KMS-11 (cell line): ENCODE measurements around the gene METTL4.

Experiments used
- H2AFZ ChIP-seq: fragments of 200-600 bp; sonication (generic); 2 replicates; pipeline ENCODE4 v1.6.1; 2016; ENCODE audit warnings: antibody characterized with exemption, mixed run types, low read depth
- H3K27ac ChIP-seq: fragments of 200-600 bp; sonication (generic); 2 replicates; pipeline ENCODE4 v1.6.1; 2016; ENCODE audit warnings: mild to moderate bottlenecking, mixed run types
- H3K27me3 ChIP-seq: fragments of 200-600 bp; sonication (generic); 2 replicates; pipeline ENCODE4 v1.6.1; 2017; ENCODE audit warnings: mild to moderate bottlenecking, low read depth, mixed run types, moderate library complexity; ENCODE audit not compliant: insufficient read depth
- H3K36me3 ChIP-seq: fragments of 200-600 bp; sonication (generic); 2 replicates; pipeline ENCODE4 v1.6.1; 2017; ENCODE audit warnings: mild to moderate bottlenecking, mixed run types; ENCODE audit not compliant: insufficient read depth
- H3K4me1 ChIP-seq: fragments of 200-600 bp; sonication (generic); 2 replicates; pipeline ENCODE4 v1.6.1; 2016; ENCODE audit warnings: mild to moderate bottlenecking, low read depth, mixed run types; ENCODE audit not compliant: poor library complexity, severe bottlenecking
- H3K4me2 ChIP-seq: fragments of 200-600 bp; sonication (generic); 2 replicates; pipeline ENCODE4 v1.7.0; 2016; ENCODE audit warnings: mild to moderate bottlenecking, mixed run types
- H3K4me3 ChIP-seq: fragments of 200-600 bp; sonication (generic); IDR thresholded peaks from 2 replicates; pipeline ENCODE4 v1.6.1; 2017; ENCODE audit warnings: low read depth, low read length, mixed read lengths; ENCODE audit not compliant: insufficient read depth
- H3K79me2 ChIP-seq: fragments of 200-600 bp; sonication (generic); 2 replicates; pipeline ENCODE4 v1.6.1; 2016; ENCODE audit warnings: low read depth, mixed run types; ENCODE audit not compliant: insufficient read depth
- H3K9ac ChIP-seq: fragments of 200-600 bp; sonication (generic); 2 replicates; pipeline ENCODE4 v1.6.1; 2016; ENCODE audit warnings: mild to moderate bottlenecking, mixed run types
- H4K20me1 ChIP-seq: fragments of 200-600 bp; sonication (generic); 2 replicates; pipeline ENCODE4 v1.6.1; 2016; ENCODE audit warnings: mild to moderate bottlenecking, mixed run types; ENCODE audit not compliant: insufficient read depth
- CTCF ChIP-seq: fragments of 200-600 bp; sonication (generic); conservative IDR thresholded peaks from 2 replicates; pipeline ENCODE4 v1.6.1; 2017; ENCODE audit warnings: low read depth, mild to moderate bottlenecking, antibody characterized with exemption, low read length, moderate library complexity, mixed read lengths

METTL4 gene

GRCh38 chr18:2513616-2514015 lies 57.7 kb downstream of the METTL4 start:
- H3K36me3 ChIP-seq: no peaks in the 10 kb centered on the region
- no peak overlapping the region for H3K4me3 ChIP-seq
- no peaks in the 10 kb centered on the region for H4K20me1 ChIP-seq
- H3K4me2 ChIP-seq: no peak overlapping the region
- no peak overlapping the region for H2AFZ ChIP-seq
- H3K79me2 ChIP-seq: no peaks in the 10 kb centered on the region
- H3K27ac ChIP-seq: no peak overlapping the region
- peaks cover 8% of the 10 kb centered on the region for H3K4me1 ChIP-seq
- TF ChIP-seq CTCF: no peak
- no peaks in the 10 kb centered on the region for H3K27me3 ChIP-seq
- H3K9ac ChIP-seq: no peak overlapping the region

- no peak overlapping the region for H3K27ac ChIP-seq
- no peaks in the 10 kb centered on the region for H3K27me3 ChIP-seq
- H3K4me1 ChIP-seq: peaks cover 8% of the 10 kb centered on the region
- no peaks in the 10 kb centered on the region for H4K20me1 ChIP-seq
- no peak overlapping the region for H3K4me3 ChIP-seq
- H3K79me2 ChIP-seq: no peaks in the 10 kb centered on the region
- no peak for TF ChIP-seq CTCF
- no peak overlapping the region for H3K4me2 ChIP-seq
- H3K9ac ChIP-seq: no peak overlapping the region
- H2AFZ ChIP-seq: no peak overlapping the region
- no peaks in the 10 kb centered on the region for H3K36me3 ChIP-seq
These were observed 59.2 kb downstream of the METTL4 start for GRCh38 chr18:2512059-2512458.

GRCh38 chr18:2511451-2511850 lies 59.9 kb downstream of the METTL4 start:
- no peak overlapping the region for H3K4me3 ChIP-seq
- no peak overlapping the region for H3K9ac ChIP-seq
- no peaks in the 10 kb centered on the region for H3K27me3 ChIP-seq
- H3K4me2 ChIP-seq: no peak overlapping the region
- H3K27ac ChIP-seq: no peak overlapping the region
- H4K20me1 ChIP-seq: no peaks in the 10 kb centered on the region
- peaks cover 3% of the 10 kb centered on the region for H3K4me1 ChIP-seq
- TF ChIP-seq CTCF: no peak
- H3K79me2 ChIP-seq: no peaks in the 10 kb centered on the region
- no peak overlapping the region for H2AFZ ChIP-seq
- H3K36me3 ChIP-seq: no peaks in the 10 kb centered on the region

- no peak for TF ChIP-seq CTCF
- no peaks in the 10 kb centered on the region for H3K36me3 ChIP-seq
- H3K27me3 ChIP-seq: no peaks in the 10 kb centered on the region
- H3K4me2 ChIP-seq: no peak overlapping the region
- no peak overlapping the region for H3K9ac ChIP-seq
- no peaks in the 10 kb centered on the region for H3K4me1 ChIP-seq
- H4K20me1 ChIP-seq: no peaks in the 10 kb centered on the region
- H3K4me3 ChIP-seq: no peak overlapping the region
- H3K27ac ChIP-seq: no peak overlapping the region
- no peaks in the 10 kb centered on the region for H3K79me2 ChIP-seq
- H2AFZ ChIP-seq: no peak overlapping the region
These were observed 60.9 kb downstream of the METTL4 start for GRCh38 chr18:2510416-2510815.

GRCh38 chr18:2508678-2509077 lies 62.6 kb downstream of the METTL4 start:
- Histone ChIP-seq H3K36me3 (no peaks in the 10 kb centered on the region), H2AFZ (no peak overlapping the region), H3K4me1 (no peaks in the 10 kb centered on the region), H3K4me3 (no peak overlapping the region), H3K9ac (no peak overlapping the region), H3K27me3 (no peaks in the 10 kb centered on the region), H4K20me1 (no peaks in the 10 kb centered on the region), H3K27ac (no peak overlapping the region), H3K79me2 (no peaks in the 10 kb centered on the region), H3K4me2 (no peak overlapping the region)
- no peak for TF ChIP-seq CTCF
